K562 (cell line): Measurements from ENCODE around the gene PELI2.

Source experiments
- ATF3 ChIP-seq, 2 experiments: fragments of 450-650 bp in 1 of 2; sonication (generic) in 1 of 2; formaldehyde crosslinking in 1 of 2; IDR thresholded peaks in 1 of 2; conservative IDR thresholded peaks in 1 of 2; 2 replicates each; pipeline versions ENCODE4 v1.6.1 to v1.8.1; 2016 to 2023; ENCODE audit warnings: mild to moderate bottlenecking in 2 of 2, moderate library complexity in 2 of 2, inconsistent platforms in 1 of 2, missing genetic modification reagents in 1 of 2
- CHD4 ChIP-seq: fragments of 200-600 bp; sonication (generic); IDR thresholded peaks from 3 replicates; pipeline ENCODE4 v1.6.1; 2012; ENCODE audit warnings: low read depth, mild to moderate bottlenecking, mixed read lengths, low read length, inconsistent platforms; ENCODE audit not compliant: insufficient read depth, insufficient replicate concordance, poor library complexity, severe bottlenecking
- FOS ChIP-seq: IDR thresholded peaks from 3 replicates; pipeline ENCODE4 v1.6.1; 2011; ENCODE audit not compliant: insufficient read length; ENCODE audit errors: extremely low read depth
- NRF1 ChIP-seq, 2 experiments: fragments of 450-650 bp; IDR thresholded peaks in 1 of 2; conservative IDR thresholded peaks in 1 of 2; 2 replicates each; pipeline ENCODE4 v1.6.1; 2014; ENCODE audit warnings: mild to moderate bottlenecking in 2 of 2
- POLR2A ChIP-seq: fragments of 450-650 bp; conservative IDR thresholded peaks from 2 replicates; pipeline ENCODE4 v1.6.1; 2016
- SNRNP70 ChIP-seq: fragments of 200-400 bp; formaldehyde crosslinking; optimal IDR thresholded peaks from 2 replicates; pipeline ENCODE3; 2017; ENCODE audit warnings: low read depth, low read length
- SRSF3 ChIP-seq: fragments of 200-400 bp; formaldehyde crosslinking; IDR thresholded peaks from 2 replicates; pipeline ENCODE4 v1.6.1; 2016; ENCODE audit warnings: mild to moderate bottlenecking, low read length, moderate library complexity; ENCODE audit not compliant: insufficient read depth
- TF ChIP-seq, protein P1 (sequence below), 3 experiments: IDR thresholded peaks in 2 of 3; conservative IDR thresholded peaks in 1 of 3; 2 replicates each; pipeline ENCODE4 v1.5.1; 2011 to 2012; ENCODE audit warnings: low read length in 3 of 3, mild to moderate bottlenecking in 3 of 3, control low read depth in 2 of 3, improper control_type of control experiment in 1 of 3, inconsistent platforms in 1 of 3, low read depth in 1 of 3, mixed read lengths in 1 of 3, moderate library complexity in 1 of 3; ENCODE audit not compliant: insufficient read depth in 2 of 3
- TF ChIP-seq, protein P2 (sequence below), 2 experiments: IDR thresholded peaks; 2 replicates each; pipeline ENCODE4 v1.6.1; 2012; ENCODE audit warnings: improper control_type of control experiment in 2 of 2, low read depth in 2 of 2, low read length in 2 of 2, borderline replicate concordance in 1 of 2
- TF ChIP-seq, protein P3 (sequence below): sonication (generic); formaldehyde crosslinking; IDR thresholded peaks from 2 replicates; pipeline ENCODE4 v1.8.1; 2023; ENCODE audit warnings: mild to moderate bottlenecking, missing genetic modification reagents

DNA sequence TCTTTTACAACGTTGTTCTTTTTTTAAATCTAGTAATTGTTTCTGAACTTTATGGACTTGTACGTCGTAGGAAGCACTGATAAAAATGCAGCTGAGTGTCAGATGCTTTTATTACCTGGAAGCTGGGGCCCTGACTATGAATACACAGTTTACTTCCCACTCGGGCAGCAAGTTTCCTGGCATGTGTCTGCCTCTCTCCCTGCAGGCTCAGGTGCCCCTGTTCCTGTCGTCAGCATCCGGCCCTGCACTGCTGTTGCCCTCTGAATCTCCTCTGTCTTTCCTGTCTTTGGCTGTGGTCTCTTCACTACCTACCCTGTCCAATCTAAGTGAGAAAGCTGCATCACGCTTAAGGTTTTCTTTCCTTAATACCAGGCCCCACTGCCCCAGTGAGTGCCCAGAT lies 75.8 kb downstream of the PELI2 start:
- TF ChIP-seq, protein P1, sequence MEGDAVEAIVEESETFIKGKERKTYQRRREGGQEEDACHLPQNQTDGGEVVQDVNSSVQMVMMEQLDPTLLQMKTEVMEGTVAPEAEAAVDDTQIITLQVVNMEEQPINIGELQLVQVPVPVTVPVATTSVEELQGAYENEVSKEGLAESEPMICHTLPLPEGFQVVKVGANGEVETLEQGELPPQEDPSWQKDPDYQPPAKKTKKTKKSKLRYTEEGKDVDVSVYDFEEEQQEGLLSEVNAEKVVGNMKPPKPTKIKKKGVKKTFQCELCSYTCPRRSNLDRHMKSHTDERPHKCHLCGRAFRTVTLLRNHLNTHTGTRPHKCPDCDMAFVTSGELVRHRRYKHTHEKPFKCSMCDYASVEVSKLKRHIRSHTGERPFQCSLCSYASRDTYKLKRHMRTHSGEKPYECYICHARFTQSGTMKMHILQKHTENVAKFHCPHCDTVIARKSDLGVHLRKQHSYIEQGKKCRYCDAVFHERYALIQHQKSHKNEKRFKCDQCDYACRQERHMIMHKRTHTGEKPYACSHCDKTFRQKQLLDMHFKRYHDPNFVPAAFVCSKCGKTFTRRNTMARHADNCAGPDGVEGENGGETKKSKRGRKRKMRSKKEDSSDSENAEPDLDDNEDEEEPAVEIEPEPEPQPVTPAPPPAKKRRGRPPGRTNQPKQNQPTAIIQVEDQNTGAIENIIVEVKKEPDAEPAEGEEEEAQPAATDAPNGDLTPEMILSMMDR (IDR thresholded peaks at IDR 0.05 in 2 of 3, conservative IDR thresholded peaks at IDR 0.05 in 1 of 3; ENCODE audit: insufficient read depth in 2 of 3, low read depth in 1 of 3, low read length in 3 of 3), result no peak
- TF ChIP-seq SNRNP70, result no peak
- TF ChIP-seq, protein P2, sequence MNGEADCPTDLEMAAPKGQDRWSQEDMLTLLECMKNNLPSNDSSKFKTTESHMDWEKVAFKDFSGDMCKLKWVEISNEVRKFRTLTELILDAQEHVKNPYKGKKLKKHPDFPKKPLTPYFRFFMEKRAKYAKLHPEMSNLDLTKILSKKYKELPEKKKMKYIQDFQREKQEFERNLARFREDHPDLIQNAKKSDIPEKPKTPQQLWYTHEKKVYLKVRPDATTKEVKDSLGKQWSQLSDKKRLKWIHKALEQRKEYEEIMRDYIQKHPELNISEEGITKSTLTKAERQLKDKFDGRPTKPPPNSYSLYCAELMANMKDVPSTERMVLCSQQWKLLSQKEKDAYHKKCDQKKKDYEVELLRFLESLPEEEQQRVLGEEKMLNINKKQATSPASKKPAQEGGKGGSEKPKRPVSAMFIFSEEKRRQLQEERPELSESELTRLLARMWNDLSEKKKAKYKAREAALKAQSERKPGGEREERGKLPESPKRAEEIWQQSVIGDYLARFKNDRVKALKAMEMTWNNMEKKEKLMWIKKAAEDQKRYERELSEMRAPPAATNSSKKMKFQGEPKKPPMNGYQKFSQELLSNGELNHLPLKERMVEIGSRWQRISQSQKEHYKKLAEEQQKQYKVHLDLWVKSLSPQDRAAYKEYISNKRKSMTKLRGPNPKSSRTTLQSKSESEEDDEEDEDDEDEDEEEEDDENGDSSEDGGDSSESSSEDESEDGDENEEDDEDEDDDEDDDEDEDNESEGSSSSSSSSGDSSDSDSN (IDR thresholded peaks at IDR 0.05; ENCODE audit: borderline replicate concordance in 1 of 2, low read depth in 2 of 2, low read length in 2 of 2), result no peak
- no peak for TF ChIP-seq NRF1 (conservative IDR thresholded peaks at IDR 0.05 in 1 of 2, IDR thresholded peaks at IDR 0.05 in 1 of 2)
- TF ChIP-seq POLR2A, result no peak
- TF ChIP-seq ATF3 (IDR thresholded peaks at IDR 0.05), result no peak
- no peak for TF ChIP-seq ATF3 (CRISPR knock-in tag; conservative IDR thresholded peaks at IDR 0.05)
- TF ChIP-seq, protein P3, sequence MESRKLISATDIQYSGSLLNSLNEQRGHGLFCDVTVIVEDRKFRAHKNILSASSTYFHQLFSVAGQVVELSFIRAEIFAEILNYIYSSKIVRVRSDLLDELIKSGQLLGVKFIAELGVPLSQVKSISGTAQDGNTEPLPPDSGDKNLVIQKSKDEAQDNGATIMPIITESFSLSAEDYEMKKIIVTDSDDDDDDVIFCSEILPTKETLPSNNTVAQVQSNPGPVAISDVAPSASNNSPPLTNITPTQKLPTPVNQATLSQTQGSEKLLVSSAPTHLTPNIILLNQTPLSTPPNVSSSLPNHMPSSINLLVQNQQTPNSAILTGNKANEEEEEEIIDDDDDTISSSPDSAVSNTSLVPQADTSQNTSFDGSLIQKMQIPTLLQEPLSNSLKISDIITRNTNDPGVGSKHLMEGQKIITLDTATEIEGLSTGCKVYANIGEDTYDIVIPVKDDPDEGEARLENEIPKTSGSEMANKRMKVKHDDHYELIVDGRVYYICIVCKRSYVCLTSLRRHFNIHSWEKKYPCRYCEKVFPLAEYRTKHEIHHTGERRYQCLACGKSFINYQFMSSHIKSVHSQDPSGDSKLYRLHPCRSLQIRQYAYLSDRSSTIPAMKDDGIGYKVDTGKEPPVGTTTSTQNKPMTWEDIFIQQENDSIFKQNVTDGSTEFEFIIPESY, result no peak
- TF ChIP-seq SRSF3, result no peak
- no peak for TF ChIP-seq CHD4
- no peak for TF ChIP-seq FOS
